ENCODE data around the gene HPCAL4. TPM values are rescaled to one million over a fixed set of nuclear protein-coding genes. Genes with fewer than 3 reads are reported as not detected.
A peak's percentile ranks its signal among the peaks of the same experiment; 100 is the strongest.

HPCAL4 gene
- total RNA-seq, 2 donors from 2014 or later, result 0.06 TPM; not detected in 1

GRCh38 chr1:39711104-39711965 lies 20.1 kb upstream of the HPCAL4 start:
- DNase-seq (no peak), ATAC-seq (no peak)
- intact Hi-C loops (cut with DNase I, micrococcal nuclease), result no loop called here

GRCh38 chr1:39707506-39707905 lies 16.3 kb upstream of the HPCAL4 start:
- intact Hi-C loops (cut with DNase I, micrococcal nuclease), result no loop called here
- no peak for DNase-seq
- no peak for ATAC-seq

DNA sequence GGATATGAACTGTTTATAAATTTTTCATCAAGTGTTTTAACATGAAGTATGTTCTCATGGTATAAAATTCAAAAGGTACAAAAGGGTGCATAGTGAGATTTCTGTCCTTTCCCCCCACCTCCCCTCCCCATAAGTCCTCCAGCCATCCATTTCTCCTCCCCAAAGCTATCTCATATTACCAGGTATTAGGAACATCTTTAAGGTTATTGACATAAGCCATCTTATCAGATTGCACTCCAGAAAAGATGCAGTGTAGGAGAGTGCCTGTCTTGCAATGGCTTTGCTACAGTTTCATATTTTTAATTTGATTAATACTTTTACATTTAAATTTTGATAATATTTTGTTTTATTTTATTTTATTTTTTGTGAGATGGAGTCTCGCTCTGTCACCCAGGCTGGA lies 13.5 kb upstream of the HPCAL4 start:
- DNase-seq (no peak), ATAC-seq (no peak)
- intact Hi-C loops (cut with DNase I, micrococcal nuclease), result no loop called here

- ATAC-seq, result no peak
- no peak for DNase-seq
- intact Hi-C loops (cut with DNase I, micrococcal nuclease), result no loop called here
Measured at GRCh38 chr1:39701049-39701439, 9.8 kb upstream of the HPCAL4 start.

GRCh38 chr1:39700348-39700747 lies 9.1 kb upstream of the HPCAL4 start:
- intact Hi-C loops (cut with DNase I, micrococcal nuclease), result no loop called here
- DNase-seq (no peak), ATAC-seq (no peak)

DNA sequence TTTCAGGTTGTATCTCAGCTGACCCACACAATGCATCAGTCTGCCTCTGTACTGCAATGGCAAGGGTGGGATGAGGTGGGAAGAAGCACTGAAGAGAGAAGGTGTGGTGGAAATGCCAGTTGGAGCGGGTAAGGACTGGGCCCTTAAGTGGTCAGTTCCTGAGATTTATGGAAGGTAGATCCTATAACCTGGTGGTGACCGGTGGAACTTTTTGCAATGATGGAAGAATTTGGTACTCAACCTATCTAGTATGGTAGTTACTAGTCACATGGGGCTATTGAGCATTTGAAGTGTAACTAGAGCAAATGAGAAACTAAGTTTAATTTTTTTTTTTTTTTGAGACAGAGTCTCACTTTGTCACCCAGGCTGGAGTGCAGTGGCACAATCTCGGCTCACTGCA lies 8.2 kb upstream of the HPCAL4 start:
- ATAC-seq (no peak), DNase-seq (no peak)
- intact Hi-C loops (cut with DNase I, micrococcal nuclease), result no loop called here

DNA sequence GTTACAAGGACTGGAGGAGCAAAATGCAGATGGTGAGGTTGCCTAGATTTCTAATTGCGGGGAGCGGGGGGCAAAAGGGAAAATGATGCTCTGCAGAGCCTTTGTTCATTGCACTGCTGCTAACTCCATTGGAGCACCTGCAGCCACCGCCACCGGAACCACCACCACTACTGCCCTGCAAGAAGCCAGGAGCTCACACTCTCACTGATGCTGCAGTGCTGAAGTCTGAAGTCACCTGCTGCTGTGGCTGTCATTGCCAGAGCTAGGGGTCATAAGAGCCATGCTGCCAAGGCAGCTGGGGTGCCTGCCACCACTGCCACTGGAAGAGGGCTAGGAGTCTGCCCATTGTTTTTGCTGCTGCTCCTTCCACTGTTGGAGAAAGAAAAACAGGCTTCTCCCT lies 7.3 kb upstream of the HPCAL4 start:
- intact Hi-C loops (cut with DNase I, micrococcal nuclease), result no loop called here
- ATAC-seq, result no peak
- DNase-seq, result no peak

GRCh38 chr1:39696448-39696847 lies 5.2 kb upstream of the HPCAL4 start:
- intact Hi-C loops (cut with DNase I, micrococcal nuclease), result no loop called here
- no peak for ATAC-seq

DNA sequence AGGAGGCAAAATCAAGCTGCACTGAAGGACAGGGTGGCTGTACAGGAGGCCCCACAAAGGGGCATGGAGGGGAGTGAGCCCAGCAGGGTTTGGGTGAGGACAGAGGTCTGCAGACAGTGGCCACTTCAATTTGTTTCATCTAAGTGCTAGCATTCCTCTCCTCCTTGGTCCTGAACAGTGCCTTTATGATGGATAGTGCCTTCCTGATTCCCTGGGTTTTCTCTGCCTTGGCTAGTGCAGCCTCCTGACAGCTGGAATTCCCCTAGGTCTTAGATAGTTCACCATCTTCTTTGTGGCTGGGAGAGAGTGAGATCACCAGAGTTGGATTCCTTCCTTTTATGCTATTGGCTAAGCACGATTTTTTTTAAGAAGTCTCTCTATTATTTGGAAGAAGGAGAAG lies 3.8 kb upstream of the HPCAL4 start:
- intact Hi-C loops (cut with DNase I, micrococcal nuclease), result no loop called here
- no peak for ATAC-seq
- DNase-seq, result no peak

More at GRCh38 chr1:39696448-39696847, 5.2 kb upstream of the HPCAL4 start:
- DNase-seq, result no peak

- DNase-seq, result no peak
- ATAC-seq, result no peak
- intact Hi-C loops (cut with DNase I, micrococcal nuclease), result no loop called here
Measured at GRCh38 chr1:39694026-39694425, 2.8 kb upstream of the HPCAL4 start.

- intact Hi-C loops (cut with DNase I, micrococcal nuclease), result no loop called here
- DNase-seq (peak in 1 of 2 donors; percentile 20), ATAC-seq (peak; percentile 20)
Measured at GRCh38 chr1:39692152-39693074, 1.2 kb upstream of the HPCAL4 start.

DNA sequence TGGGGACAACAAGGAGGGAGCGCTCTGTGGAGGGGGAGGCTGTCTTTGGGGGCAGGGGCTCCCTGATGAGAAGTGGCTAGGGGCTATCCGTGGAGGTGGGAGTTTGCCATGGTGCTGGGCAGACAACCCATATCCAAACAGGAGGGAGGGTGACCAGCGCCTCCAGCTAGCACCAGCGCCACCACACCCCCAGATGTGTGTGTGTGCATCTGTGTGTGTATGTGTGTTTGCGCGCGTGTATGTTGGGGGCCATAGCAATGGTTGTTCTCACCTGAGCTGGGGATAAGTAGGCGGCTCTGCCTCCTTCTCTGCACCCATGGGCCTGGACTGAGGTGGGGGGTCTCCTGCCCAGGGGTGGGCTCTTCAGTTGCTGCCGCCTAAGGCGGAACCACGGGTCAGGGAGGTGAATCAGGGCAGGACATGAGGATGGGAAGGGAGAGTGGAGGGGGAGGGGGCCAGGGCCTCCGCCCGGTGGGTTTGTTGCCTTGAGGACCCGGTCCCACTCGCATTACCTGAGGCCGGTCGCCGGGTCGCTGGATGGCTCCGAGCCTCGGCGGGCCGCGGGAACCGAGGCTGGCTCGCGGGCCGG lies 345 bp downstream of the HPCAL4 start:
- intact Hi-C loops (cut with DNase I, micrococcal nuclease), result no loop called here
- ATAC-seq (no peak), DNase-seq (no peak)

DNA sequence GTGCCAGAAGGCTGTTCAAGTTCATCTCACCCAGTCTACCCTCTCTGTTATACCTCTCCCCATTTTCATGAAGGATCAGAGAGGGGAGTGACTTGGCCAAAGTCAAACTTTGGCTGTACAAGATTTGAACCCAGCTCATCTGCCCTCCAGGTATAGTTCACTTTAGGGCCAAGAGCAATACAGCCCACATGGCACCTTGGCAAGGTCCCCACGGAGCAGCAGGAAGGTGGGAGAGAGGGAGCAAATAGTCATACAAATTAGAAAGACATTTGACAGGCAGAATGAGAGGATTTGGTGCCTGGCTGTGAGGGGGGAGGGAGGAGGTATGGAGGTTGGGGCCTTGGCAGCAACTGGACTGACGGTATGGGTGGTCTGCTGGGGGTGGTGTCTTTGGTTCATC lies 1.0 kb downstream of the HPCAL4 start:
- ATAC-seq (no peak), DNase-seq (no peak)
- intact Hi-C loops (cut with DNase I, micrococcal nuclease), result no loop called here

DNA sequence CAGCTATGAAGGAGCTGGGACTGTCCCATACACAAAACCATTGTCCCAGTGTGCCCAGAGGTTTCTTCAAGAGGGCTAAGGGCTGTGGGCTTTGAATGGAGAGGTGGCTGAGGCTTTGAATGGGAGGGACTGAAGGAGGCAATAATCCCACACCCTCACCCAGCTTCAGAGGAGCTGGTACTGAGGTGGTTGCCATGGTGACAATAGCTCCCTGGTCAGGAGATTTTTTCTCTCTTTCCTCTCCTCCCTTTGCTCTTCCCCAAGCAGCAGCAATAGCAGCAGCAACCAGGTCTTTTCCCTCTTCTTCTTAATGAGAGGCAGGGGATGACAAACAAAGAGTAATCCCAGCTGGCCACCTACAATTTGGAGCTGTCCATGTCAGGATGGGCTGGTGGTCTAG lies 1.6 kb downstream of the HPCAL4 start:
- no peak for DNase-seq
- no peak for ATAC-seq
- intact Hi-C loops (cut with DNase I, micrococcal nuclease), result no loop called here

DNA sequence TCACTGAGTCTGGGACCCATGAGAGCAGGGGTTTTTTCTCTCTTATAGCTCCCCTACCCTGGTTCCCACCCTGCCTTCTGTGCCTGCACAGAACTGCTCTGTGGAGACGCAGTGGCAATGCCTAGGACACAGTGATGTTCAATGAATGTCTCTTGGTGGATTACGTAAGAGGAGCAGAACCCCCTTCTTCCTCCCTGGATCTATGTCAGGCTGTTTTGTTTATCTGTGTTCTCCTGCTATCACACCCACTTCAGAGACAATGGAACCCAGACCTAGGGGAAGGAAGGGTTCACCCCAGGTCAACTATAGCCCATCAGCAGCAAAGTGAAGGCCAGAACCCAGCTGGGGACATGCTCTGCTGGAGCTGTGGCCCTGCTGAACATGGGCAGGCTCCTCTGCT lies 2.0 kb downstream of the HPCAL4 start:
- intact Hi-C loops (cut with DNase I, micrococcal nuclease), result no loop called here
- ATAC-seq, result no peak
- no peak for DNase-seq

DNA sequence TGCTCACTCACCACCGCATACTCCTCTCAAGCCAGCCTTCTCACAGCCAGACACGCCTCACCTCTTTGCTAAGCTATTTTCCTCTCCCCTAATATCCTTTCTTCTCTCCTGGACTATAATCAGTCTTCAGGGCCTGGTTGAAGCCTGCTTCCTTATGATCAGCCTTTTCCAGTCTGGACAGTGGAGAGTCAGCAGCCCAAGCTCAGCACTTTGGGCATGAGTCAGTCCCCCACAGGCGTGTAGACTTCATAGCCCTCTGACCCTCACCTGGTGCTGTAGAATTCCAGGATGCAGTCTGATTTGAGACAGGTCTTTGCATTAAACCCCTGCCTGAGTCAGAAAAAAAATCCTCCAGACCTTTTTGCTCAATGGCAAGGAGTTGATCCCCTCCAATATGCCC lies 2.5 kb downstream of the HPCAL4 start:
- intact Hi-C loops (cut with DNase I, micrococcal nuclease), result no loop called here
- no peak for DNase-seq
- no peak for ATAC-seq

- no peak for ATAC-seq
- intact Hi-C loops (cut with DNase I, micrococcal nuclease), result no loop called here
- no peak for DNase-seq
Measured at GRCh38 chr1:39687243-39687642, 4.0 kb downstream of the HPCAL4 start.

DNA sequence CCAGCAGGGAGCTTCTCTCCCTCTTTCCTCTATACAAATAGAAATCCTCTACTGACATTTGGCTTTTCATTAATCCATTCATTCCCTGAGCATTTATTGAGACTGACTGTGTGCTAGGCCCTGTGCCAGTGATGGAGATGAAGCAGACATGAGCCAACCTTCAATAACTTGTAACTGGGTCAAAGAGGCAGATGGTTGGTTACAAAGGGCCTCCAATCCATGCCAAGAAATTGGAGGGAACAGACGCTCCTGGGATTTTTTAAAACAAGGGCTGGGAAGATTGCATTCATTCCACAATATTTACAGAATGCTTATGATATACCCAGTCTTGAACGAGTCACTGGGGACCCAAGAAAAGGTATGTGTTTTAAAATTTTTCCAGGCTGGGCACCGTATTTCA lies 6.2 kb downstream of the HPCAL4 start:
- intact Hi-C loops (cut with DNase I, micrococcal nuclease), result no loop called here

GRCh38 chr1:39684313-39684664 lies 6.9 kb downstream of the HPCAL4 start:
- intact Hi-C loops (cut with DNase I, micrococcal nuclease), result no loop called here

More for the DNA sequence above, 6.2 kb downstream of the HPCAL4 start:
- ATAC-seq, result no peak
- no peak for DNase-seq

More at GRCh38 chr1:39684313-39684664, 6.9 kb downstream of the HPCAL4 start:
- no peak for ATAC-seq
- no peak for DNase-seq

Measured in left colon (tissue), 2 donors.